GM18909 (cell line): ENCODE data around the gene CUX1.
"Not testable (repeated sequence)": the region's sequence is repeated elsewhere in the genome, so short reads cannot be mapped to it uniquely, and the experiment has no call there.

Experiments
- ATAC-seq: cut with Tn5 transposase; IDR thresholded peaks from one replicate; pipeline ENCODE4 v1.9.1; 2021; ENCODE audit warnings: mild to moderate bottlenecking; ENCODE audit not compliant: unreplicated experiment, poor library complexity

Gene CUX1

GRCh38 chr7:101970801-101971200, 153.4 kb downstream of the CUX1 start:
- ATAC-seq, result no peak

GRCh38 chr7:101971457-101971856, 154.0 kb downstream of the CUX1 start:
- ATAC-seq, result no peak

DNA sequence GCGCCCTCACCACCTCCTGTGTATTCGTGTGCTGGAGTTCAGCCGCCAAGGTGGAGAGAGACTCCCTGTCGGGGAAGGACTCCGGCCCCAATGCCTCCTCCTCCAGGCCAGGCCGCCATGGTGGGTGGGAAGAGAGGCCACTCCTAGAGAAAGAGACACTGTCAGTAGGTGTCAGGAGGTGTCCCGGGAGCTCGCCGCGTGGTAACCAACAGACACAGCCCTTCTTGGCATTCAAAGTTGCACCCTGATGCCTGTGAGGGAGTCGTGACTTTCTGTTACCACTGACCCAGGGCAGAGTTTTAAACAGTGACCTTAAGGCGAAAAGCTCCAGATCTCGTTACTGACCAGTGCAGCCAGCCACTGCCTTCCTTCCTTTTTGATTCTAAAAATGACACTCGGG, 155.2 kb downstream of the CUX1 start:
- ATAC-seq, result no peak

GRCh38 chr7:101973130-101973529, 155.7 kb downstream of the CUX1 start:
- ATAC-seq, result no peak

DNA sequence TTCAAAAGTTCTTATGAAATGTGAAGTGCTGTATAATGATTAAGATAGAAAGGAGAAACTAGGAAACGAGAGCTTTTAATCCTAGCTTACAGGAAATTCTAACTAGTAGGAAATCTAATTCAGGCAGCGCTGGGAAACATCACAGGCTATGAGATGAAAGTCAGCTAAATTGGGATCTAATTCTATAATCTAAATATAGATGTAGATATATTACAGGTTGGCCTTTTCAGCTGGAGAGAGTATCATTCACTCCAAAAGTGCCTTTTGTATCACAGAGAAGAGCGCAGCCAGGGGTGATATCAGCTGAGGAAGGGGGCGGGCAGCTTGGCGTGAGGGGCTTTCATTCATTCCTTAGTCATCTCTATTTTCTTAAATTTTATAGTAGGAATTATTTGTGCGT, 157.0 kb downstream of the CUX1 start:
- no peak for ATAC-seq

DNA sequence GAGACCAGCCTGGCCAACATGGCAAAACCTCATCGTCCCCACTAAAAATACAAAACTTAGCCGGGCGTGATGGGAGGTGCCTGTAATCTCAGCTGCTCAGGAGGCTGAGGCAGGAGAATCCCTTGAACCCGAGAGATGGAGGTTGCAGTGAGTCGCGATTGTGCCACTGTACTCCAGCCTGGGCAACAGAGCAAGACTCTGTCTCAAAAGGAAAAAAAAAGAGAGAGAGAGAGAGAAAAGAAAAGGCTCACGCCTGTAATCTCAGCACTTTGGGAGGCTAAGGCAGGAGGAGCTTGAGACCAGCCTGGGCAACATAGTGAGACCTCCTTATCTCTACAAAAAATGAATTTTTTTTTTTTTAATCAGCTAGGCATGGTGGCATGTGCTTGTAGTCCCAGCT, 157.6 kb downstream of the CUX1 start:
- ATAC-seq, result no peak

DNA sequence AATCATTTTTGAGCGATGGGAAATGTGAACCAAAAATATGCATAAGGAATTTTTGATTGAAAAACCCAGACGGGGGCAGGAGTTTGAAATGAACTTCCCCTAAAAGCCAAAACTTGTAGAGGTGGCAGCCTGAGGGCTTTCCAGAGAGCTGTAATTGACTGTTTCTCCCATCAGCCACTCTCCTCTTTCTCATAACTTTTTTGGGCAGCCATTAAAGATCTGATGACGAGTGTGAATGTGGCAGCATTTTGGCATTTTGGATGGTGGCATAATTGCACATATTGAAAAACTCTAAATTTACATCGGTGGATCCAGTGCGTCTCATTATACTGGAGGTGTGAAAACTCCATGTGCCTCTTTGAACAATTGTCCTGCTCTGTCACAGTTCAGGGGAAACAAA, 159.0 kb downstream of the CUX1 start:
- no peak for ATAC-seq

GRCh38 chr7:101977249-101977648, 159.8 kb downstream of the CUX1 start:
- ATAC-seq, result no peak

DNA sequence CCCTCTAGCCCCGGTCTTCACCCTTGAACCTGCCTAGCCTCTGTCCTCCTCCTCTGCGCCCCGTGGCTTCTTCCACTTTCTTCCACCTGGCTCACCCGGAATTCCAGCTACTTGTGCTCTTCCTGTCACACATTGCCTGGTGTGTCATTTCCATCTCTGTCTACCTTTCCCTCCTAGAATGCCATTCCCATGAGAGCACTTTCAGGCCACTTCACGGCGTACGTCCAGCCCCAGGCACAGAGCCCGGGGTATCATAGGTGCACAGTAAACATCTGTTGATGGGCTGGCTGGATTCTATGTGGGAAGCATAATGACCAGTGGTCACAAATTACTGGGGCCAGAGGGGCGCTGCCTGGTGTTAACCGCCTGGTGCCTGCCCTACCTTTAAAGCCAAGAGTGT, 161.3 kb downstream of the CUX1 start:
- ATAC-seq, result no peak

DNA sequence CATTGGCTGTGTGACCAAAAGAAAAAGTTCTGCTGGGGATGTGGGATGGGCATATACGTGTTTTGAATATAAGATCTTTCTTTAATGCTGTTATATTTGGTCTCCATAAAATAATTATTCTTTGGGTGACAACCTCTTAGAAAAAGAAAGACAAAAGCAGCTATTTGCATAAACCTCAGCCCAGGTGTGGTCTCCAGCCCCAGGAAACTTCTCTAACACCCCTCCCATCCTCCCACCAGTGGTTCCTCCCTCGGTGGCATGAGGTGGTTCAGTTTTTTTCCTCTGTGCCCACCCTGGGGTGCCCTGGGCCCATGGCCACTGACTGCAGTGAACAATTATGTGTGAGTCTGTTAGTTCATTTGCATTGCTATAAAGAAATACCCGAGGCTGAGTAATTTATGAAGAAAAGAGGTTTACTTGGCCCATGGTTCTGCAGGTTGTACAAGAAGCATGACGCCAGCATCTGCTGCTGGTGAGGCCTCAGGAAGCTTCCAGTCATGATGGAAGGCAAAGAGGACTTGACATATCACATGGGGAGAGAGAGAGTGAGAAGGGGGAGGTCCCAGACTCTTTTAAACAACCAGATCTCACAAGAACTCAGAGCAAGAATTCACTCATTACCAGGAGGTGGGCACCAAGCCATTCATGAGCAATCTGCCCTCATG, 165.9 kb downstream of the CUX1 start:
- no peak for ATAC-seq

GRCh38 chr7:101984133-101984879, 166.9 kb downstream of the CUX1 start:
- no peak for ATAC-seq

DNA sequence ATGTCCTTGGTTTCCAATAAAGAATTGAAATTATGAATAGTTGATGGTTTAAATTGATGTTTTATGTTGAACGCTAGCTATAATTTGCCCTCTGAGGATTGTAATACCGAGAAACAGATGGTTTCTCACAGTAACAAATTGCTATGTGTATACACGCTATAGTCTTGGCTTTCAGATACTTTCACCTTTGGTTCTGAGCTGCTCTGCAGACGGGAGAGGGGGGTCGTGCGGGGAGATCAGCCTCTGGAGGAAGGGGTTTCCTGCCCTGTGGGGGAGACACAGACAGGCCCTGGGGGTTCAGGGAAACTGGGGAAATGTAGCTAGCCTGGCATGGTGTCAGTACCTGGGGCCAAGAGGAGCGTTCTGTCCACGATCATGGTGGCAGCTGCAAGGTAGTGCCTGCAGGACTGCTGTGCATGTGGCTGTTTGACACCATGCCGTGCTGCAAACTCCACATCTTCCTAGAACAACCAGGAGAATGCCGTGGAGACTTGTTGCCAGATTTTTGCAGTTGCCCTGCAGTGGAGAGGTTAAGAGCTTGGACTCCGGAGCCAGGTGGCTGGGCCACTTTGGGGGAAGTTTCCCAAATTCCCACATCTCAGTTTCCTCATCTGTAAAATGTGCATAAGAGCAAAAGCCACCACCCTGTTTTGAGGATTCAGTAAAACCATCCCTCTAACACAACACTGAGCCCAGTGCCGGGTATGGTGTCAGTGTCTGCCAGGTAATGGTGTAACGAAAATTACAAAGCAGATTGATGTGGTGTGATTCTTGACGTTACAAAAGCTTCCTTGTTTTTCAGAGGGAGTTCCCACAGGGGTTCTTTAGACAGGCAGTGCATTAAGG, 167.9 kb downstream of the CUX1 start:
- no peak for ATAC-seq

GRCh38 chr7:101985903-101986734, 168.7 kb downstream of the CUX1 start:
- ATAC-seq, result no peak

DNA sequence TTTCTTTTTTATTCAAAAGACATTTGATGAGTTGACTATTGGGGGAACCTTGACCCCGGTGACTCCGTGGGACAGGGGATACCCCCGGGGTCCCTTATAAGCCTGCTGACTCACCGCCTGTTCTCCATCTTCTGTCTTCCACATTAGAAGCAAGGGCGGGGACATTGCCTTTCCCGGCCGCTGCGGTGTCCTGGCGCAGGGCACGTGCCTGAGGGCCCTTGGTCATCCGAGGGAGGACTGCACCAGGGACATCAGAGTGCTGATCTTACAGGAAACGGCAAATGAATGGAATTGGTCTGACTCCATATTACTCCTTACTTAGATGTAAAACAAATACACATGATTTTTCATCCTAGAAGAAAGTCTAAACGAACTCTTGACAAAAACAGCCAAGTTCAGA, 170.1 kb downstream of the CUX1 start:
- ATAC-seq, result no peak

- ATAC-seq, result not testable (repeated sequence)
Measured at GRCh38 chr7:101988060-101988459, 170.6 kb downstream of the CUX1 start.

GRCh38 chr7:101988513-101988912, 171.1 kb downstream of the CUX1 start:
- ATAC-seq, result no peak

DNA sequence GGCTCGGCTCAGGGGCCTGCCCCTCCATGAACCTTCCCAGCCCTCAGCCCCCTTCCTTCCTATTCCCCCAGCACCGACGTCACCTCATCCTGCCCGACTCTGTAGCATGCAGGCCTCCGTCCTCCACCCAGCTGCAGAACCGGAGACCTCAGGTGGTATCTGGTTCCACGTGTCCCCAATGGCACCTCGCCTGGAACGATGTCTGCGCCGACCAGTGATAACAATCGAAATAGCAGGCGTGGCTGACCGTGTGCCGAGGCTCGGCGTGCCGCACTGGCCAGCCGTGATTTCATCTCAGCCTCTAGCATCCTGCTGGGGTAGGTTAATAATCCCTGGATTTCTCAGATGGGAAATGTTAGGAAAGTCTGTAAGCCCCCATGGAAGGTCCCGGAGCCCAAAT, 171.7 kb downstream of the CUX1 start:
- no peak for ATAC-seq

DNA sequence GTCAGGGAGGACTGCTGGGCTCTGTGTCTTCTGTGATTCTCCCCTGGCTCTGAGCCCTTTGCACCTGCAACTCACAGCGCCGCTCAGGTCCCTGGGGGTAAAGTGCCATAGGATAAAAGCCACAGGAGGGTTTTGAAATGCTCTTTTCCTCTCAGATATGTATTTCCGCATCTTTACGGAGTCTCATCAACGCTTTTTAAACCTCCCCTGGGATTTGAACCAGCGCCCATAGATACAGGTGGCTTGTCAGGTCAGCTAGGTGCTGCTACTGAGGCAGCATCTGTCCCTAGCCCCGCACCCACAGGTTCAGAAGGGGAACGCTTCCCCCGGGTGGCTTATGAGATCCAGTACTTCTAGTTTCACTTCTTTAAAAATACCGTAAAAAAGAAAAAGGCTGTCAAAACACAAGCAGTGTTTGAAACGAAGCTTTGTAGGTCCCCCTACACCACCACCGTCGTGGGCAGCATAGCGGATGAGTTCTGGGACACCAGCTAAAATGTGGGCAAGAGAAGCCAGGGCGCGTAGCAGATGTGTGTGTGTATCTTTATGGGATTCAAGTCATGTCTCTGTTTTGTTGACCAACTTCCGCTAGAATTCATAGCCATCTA, 173.5 kb downstream of the CUX1 start:
- ATAC-seq, result peak; percentile 90

DNA sequence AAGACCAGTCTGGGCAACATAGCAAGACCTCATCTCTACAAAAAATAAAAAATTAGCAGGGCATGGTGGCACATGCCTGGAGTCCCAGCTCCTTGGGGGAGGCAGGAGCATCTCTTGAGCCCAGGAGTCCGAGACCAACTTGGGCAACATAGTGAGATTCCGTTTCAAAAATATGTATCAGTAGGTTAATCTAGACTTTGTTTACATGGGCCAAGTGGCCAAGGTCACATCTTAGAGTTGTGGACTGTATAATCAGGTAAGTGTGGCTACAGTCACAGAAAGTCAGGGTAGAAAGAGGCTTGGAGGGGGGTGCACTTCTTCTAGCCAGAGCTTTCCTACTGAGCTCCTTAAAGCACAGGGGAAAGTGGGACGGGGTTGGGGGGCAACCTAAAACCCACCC, 174.4 kb downstream of the CUX1 start:
- no peak for ATAC-seq

DNA sequence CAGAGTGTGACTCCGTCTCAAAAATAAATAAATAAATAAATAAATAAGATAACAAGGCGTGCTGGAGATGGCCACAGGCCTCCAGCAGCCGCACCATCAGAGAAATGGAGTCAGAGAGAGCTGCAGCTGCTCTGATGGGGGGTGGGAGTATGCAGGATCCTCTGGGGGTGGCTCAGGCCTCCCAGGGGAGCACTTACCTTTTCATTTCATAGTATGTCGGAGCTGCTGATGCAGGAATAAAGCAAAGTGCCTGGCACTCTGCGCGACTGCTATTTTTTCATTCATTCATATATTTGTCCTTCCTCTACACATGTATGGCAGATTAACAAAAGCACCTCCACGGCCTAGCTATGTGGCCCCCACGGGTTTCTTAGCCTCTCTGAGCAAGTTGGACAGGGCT, 175.9 kb downstream of the CUX1 start:
- no peak for ATAC-seq
